ENCODE results near the gene PITX2. TPM values are rescaled to one million over a fixed set of nuclear protein-coding genes. Genes with fewer than 3 reads are reported as not detected.

PITX2 gene
- total RNA-seq, 1 experiment from 2014 or later = 8.5 TPM

DNA sequence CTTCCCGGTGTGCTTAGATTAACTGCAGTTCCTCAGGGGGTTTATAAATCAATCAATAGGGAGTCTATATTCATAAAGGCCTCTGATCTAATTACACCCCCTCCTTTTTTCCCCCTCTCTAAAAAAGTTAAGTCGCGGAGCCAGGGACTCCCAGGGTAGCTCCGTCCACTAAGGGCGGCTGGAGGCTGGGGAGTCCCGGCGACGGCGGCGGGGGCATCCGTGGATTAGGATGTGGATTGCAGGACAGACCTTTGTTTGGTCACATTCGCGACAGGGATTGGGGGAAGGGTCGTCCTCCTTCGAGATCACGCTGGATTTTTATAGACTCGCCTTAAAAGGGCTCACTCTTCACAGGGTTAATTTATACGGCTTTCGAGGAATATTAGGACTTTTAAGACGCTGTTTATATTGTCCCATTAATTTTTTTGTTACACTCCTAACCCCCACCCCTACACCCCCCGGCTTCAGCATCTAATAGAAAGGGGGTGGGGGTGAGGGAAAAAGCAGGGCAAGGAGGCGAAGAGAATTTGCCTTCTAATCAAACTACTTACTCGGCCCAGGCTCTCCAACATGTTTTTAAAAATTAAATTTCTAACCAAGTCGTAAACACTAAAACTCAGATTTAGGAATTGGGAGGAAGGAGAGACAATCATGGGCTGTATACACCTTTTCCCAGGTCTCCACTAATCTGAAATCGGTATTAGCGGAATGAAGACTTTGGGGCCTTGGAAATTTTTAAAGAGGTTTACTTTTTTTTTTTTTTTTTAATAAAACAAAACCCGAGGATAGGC is 8.5 kb downstream of the PITX2 start:
- H3K14ac ChIP-seq (ENCODE audit: insufficient read depth, low read length) = no peak overlapping the region
- H3K4me1 Mint-ChIP-seq = peaks cover 61 to 67% of the 10 kb centered on the region in 2 experiments
- peaks cover 79% of the 10 kb centered on the region for H3K27me3 Mint-ChIP-seq (ENCODE audit: low read depth)

More for the DNA sequence above, 8.5 kb downstream of the PITX2 start:
- Histone ChIP-seq H2BK120ac (ENCODE audit: low read depth, low read length, poor library complexity, severe bottlenecking) (no peak overlapping the region), H2BK15ac (ENCODE audit: low read depth, low read length) (no peak overlapping the region), H3K79me2 (ENCODE audit: insufficient read depth, low read length) (no peaks in the 10 kb centered on the region), H3K23me2 (ENCODE audit: insufficient read length, low read depth, low read length, poor library complexity, severe bottlenecking) (peaks cover 27% of the 10 kb centered on the region), H3T11ph (ENCODE audit: low read length) (no peak overlapping the region), H2BK5ac (ENCODE audit: insufficient read length, low read length) (no peak overlapping the region), H3K23ac (ENCODE audit: insufficient read length, low read depth, low read length) (no peak overlapping the region), H4K91ac (ENCODE audit: insufficient read length, low read depth, low read length) (no peak overlapping the region), H4K8ac (replicated peaks; ENCODE audit: insufficient read length, low read depth, low read length) (no peak overlapping the region), H3K56ac (ENCODE audit: insufficient read length, low read depth, low read length) (no peak overlapping the region), H3K4me2 (ENCODE audit: insufficient read depth, insufficient read length, low read length) (peak overlapping the region; percentile 82), H3K79me1 (ENCODE audit: insufficient read depth, low read depth, low read length, poor library complexity, severe bottlenecking) (no peaks in the 10 kb centered on the region), H3K9me3 (ENCODE audit: control insufficient read depth, low read depth, low read length) (no peaks in the 10 kb centered on the region), H3K4me1 (ENCODE audit: insufficient read depth, low read length) (peaks cover 2% of the 10 kb centered on the region; the same call in 1 of the 2 replicates), H2AFZ (ENCODE audit: low read length) (no peak overlapping the region), H2BK20ac (ENCODE audit: low read depth, low read length, poor library complexity, severe bottlenecking) (no peak overlapping the region), H4K20me1 (ENCODE audit: control insufficient read depth, insufficient read depth, insufficient read length) (no peaks in the 10 kb centered on the region), H2AK5ac (ENCODE audit: insufficient read length, low read length) (no peak overlapping the region), H4K5ac (ENCODE audit: insufficient read length, low read depth, low read length) (no peak overlapping the region), H3K4ac (ENCODE audit: low read depth, low read length) (no peak overlapping the region), H2BK12ac (ENCODE audit: insufficient read length, low read depth, low read length) (no peak overlapping the region), H3K18ac (ENCODE audit: insufficient read length, low read depth, low read length) (no peak overlapping the region), H3K9ac (ENCODE audit: extremely low read depth, insufficient read length, low read length) (peak overlapping the region; percentile 9), H3K27me3 (ENCODE audit: insufficient read depth, low read length) (peaks cover 83% of the 10 kb centered on the region), H3K27ac (ENCODE audit: insufficient read length, low read depth, low read length) (no peak overlapping the region)
- peak overlapping the region in 2 of 3 experiments; percentile 48 to 79; a peak in 1 of 7 replicates for H3K27ac Mint-ChIP-seq
- TF ChIP-seq, protein P1, sequence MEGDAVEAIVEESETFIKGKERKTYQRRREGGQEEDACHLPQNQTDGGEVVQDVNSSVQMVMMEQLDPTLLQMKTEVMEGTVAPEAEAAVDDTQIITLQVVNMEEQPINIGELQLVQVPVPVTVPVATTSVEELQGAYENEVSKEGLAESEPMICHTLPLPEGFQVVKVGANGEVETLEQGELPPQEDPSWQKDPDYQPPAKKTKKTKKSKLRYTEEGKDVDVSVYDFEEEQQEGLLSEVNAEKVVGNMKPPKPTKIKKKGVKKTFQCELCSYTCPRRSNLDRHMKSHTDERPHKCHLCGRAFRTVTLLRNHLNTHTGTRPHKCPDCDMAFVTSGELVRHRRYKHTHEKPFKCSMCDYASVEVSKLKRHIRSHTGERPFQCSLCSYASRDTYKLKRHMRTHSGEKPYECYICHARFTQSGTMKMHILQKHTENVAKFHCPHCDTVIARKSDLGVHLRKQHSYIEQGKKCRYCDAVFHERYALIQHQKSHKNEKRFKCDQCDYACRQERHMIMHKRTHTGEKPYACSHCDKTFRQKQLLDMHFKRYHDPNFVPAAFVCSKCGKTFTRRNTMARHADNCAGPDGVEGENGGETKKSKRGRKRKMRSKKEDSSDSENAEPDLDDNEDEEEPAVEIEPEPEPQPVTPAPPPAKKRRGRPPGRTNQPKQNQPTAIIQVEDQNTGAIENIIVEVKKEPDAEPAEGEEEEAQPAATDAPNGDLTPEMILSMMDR (conservative IDR thresholded peaks at IDR 0.05) = no peak
- no CpG with 5 or more reads among the region's 27 CpGs for WGBS (ENCODE audit: extremely low coverage, insufficient read length, low lambda C conversion rate)
- no peaks in the 10 kb centered on the region for H3K36me3 Mint-ChIP-seq (ENCODE audit: insufficient read depth in 1 of 3, low read depth in 3 of 3)
- H3K4me3 Mint-ChIP-seq = peak overlapping the region; percentile 87 to 90
- peak; percentile 90 for DNase-seq
- peaks cover 0 to 9% of the 10 kb centered on the region in 2 experiments; a peak in 1 of 5 replicates for H3K9me3 Mint-ChIP-seq

Measured in H9 (cell line).